K562 (cell line): ENCODE data around the gene SEH1L. TPM values are rescaled to one million over a fixed set of nuclear protein-coding genes. Genes with fewer than 3 reads are reported as not detected.

Experiments
- ATF7 ChIP-seq: fragments of 450-650 bp; IDR thresholded peaks from 2 replicates; pipeline ENCODE4 v1.7.1; 2014; ENCODE audit warnings: mild to moderate bottlenecking, moderate library complexity
- C11orf30 ChIP-seq: fragments of 450-650 bp; IDR thresholded peaks from 2 replicates; pipeline ENCODE4 v1.6.1; 2016; ENCODE audit warnings: low read depth, mild to moderate bottlenecking
- CHD1 ChIP-seq: fragments of 200-600 bp; sonication (generic); IDR thresholded peaks from one replicate; pipeline ENCODE4 v1.6.1; 2012; ENCODE audit warnings: mild to moderate bottlenecking, moderate library complexity, low read length, inconsistent platforms
- L3MBTL2 ChIP-seq: fragments of 450-650 bp; IDR thresholded peaks from 2 replicates; pipeline ENCODE4 v1.6.1; 2016; ENCODE audit warnings: mild to moderate bottlenecking, moderate library complexity
- OTX1 ChIP-seq: fragments of 450-650 bp; formaldehyde crosslinking; IDR thresholded peaks from 2 replicates; pipeline ENCODE4 v1.4.0; 2022; ENCODE audit warnings: mild to moderate bottlenecking
- PHF20 ChIP-seq: fragments of 450-650 bp; IDR thresholded peaks from 2 replicates; pipeline ENCODE4 v1.6.1; 2018; ENCODE audit not compliant: partially characterized antibody
- POLR3A ChIP-seq: IDR thresholded peaks from 2 replicates; pipeline ENCODE4 v1.6.1; 2011; ENCODE audit warnings: borderline replicate concordance, mild to moderate bottlenecking, moderate library complexity; ENCODE audit not compliant: insufficient read length, insufficient read depth; ENCODE audit errors: extremely low read depth
- RBBP5 ChIP-seq: fragments of 200-600 bp; sonication (generic); IDR thresholded peaks from 2 replicates; pipeline ENCODE4 v1.6.1; 2012; ENCODE audit warnings: borderline replicate concordance, mild to moderate bottlenecking, low read length, control low read depth, inconsistent platforms; ENCODE audit not compliant: insufficient read depth, poor library complexity, severe bottlenecking
- SIRT6 ChIP-seq: IDR thresholded peaks from one replicate; pipeline ENCODE4 v1.6.1; 2012; ENCODE audit warnings: low read depth, mild to moderate bottlenecking, control low read depth, inconsistent platforms, low read length, moderate library complexity
- SIX5 ChIP-seq, 2 experiments: IDR thresholded peaks; 2 replicates each; pipeline ENCODE4 v1.6.1; 2011; ENCODE audit warnings: low read length in 2 of 2, borderline replicate concordance in 1 of 2, low read depth in 1 of 2, mild to moderate bottlenecking in 1 of 2, moderate library complexity in 1 of 2; ENCODE audit not compliant: insufficient read depth in 1 of 2
- SOX6 ChIP-seq: fragments of 450-650 bp; IDR thresholded peaks from 2 replicates; pipeline ENCODE4 v1.6.1; 2014; ENCODE audit warnings: mild to moderate bottlenecking
- STAT5B ChIP-seq: fragments of 250-450 bp; sonication (Bioruptor Pico); IDR thresholded peaks from 2 replicates; pipeline ENCODE4 v1.8.0; 2021; ENCODE audit warnings: mild to moderate bottlenecking, inconsistent platforms
- SUPT5H ChIP-seq: fragments of 450-650 bp; IDR thresholded peaks from 2 replicates; pipeline ENCODE4 v1.6.1; 2016
- ZNF174 ChIP-seq: fragments of 250-450 bp; sonication (Bioruptor Pico); IDR thresholded peaks from 2 replicates; pipeline ENCODE4 v1.4.0; 2020; ENCODE audit warnings: mild to moderate bottlenecking
- ZNF584 ChIP-seq: fragments of 200-800 bp; sonication (Bioruptor generic); IDR thresholded peaks from 2 replicates; pipeline ENCODE4 v1.6.1; 2016; ENCODE audit warnings: low read depth, mild to moderate bottlenecking, missing genetic modification characterization, missing compliant biosample characterization
- ZNF644 ChIP-seq: fragments of 200-800 bp; sonication (Bioruptor generic); IDR thresholded peaks from 2 replicates; pipeline ENCODE4 v1.6.1; 2016; ENCODE audit warnings: low read depth, missing genetic modification characterization, missing compliant biosample characterization
- ZZZ3 ChIP-seq: fragments of 450-650 bp; IDR thresholded peaks from 2 replicates; pipeline ENCODE4 v1.6.1; 2016; ENCODE audit warnings: antibody characterized with exemption, mild to moderate bottlenecking, moderate library complexity
- polyA plus RNA-seq, 8 experiments: library from polyadenylated mRNA; depleted of rRNA in 4 of 8; stranded (reverse) in 5 of 8; unstranded in 3 of 8; fragments of >200 nt; fragmentation: Nextera tagmentation in 2 of 8; fragmentation: Illumina TruSeq in 1 of 8; extraction: Ambion mirVana in 2 of 8; extraction: Trizol in 1 of 8; gene quantifications; 2 replicates each; pipeline versions ENCODE4 v1.2.1 to v1.2.3, GENCODE V29; 2011 to 2014; ENCODE audit warnings: inconsistent platforms in 1 of 8, missing spikeins in 1 of 8
- total RNA-seq, 7 experiments: library from RNA; depleted of rRNA in 6 of 7; stranded (reverse); fragments of >200 nt in 6 of 7; fragmentation: Illumina TruSeq in 2 of 7; extraction: Trizol in 2 of 7; gene quantifications; 2 replicates each; pipeline versions ENCODE4 v1.2.1 to v1.2.3, GENCODE V29; 2011 to 2021; ENCODE audit warnings: low replicate concordance in 1 of 7
- TF ChIP-seq, protein P1 (sequence below): sonication (generic); formaldehyde crosslinking; IDR thresholded peaks from 2 replicates; pipeline ENCODE4 v1.4.0; 2020; ENCODE audit warnings: mild to moderate bottlenecking, missing genetic modification reagents
- TF ChIP-seq, protein P2 (sequence below): fragments of 250-450 bp; sonication (Bioruptor Pico); IDR thresholded peaks from 2 replicates; pipeline ENCODE4 v1.8.0; 2021; ENCODE audit warnings: mild to moderate bottlenecking, moderate library complexity
- TF ChIP-seq, protein P3 (sequence below): fragments of 450-650 bp; conservative IDR thresholded peaks from 2 replicates; pipeline ENCODE4 v1.6.1; 2016; ENCODE audit warnings: missing genetic modification characterization, low read depth, mild to moderate bottlenecking, missing compliant biosample characterization, moderate library complexity
- TF ChIP-seq, protein P4 (sequence below): sonication (generic); formaldehyde crosslinking; IDR thresholded peaks from 2 replicates; pipeline ENCODE4 v1.8.1; 2022; ENCODE audit warnings: missing genetic modification reagents
- TF ChIP-seq, protein P5 (sequence below): fragments of 450-650 bp; IDR thresholded peaks from 2 replicates; pipeline ENCODE4 v1.6.1; 2016; ENCODE audit warnings: low read depth, mild to moderate bottlenecking, moderate library complexity

Gene SEH1L
- total and polyA plus RNA-seq, 9 of the 15 experiments (the other 6 are each of a cell fraction or from before 2014, with no cell fraction given), result 62.2 to 180 (median 108) TPM

DNA sequence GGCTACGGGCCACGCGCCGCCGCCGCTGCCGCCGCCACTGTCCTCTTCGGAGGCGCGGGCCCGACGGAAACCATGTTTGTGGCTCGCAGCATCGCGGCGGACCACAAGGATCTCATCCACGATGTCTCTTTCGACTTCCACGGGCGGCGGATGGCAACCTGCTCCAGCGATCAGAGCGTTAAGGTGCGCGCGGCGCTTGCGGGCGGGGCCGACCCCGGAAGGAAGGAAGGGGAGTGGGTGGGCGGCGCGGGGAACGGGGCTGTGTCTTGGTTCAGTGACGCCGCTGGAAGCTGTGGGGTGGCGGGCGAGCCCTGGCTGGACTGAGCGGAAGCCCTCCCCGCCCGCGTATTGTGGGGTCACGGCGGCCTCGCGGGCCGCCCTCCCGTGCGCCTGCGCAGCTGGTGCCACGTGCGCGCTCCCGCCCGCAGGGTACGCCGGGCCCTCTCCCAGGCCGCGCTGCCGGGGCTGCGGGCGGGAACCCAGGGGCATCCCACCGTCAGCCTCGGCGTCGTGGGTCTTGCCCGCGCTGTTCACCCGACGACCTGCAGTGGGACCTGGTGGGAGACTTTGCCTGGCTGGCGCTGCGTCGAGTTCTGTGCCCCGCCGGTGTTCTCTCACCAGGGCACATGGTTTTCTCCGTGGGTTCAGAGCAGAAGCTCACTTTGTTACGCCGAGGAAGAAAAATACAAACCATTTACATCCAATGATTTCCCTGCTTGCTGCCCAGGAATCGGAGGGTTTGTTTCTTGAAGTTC is 416 bp downstream of the SEH1L start (continued):
- TF ChIP-seq SIX5 (IDR thresholded peaks at IDR 0.05; ENCODE audit: borderline replicate concordance in 1 of 2, insufficient read depth in 1 of 2, low read depth in 1 of 2, low read length in 2 of 2), result no peak
- TF ChIP-seq POLR3A, result no peak
- TF ChIP-seq SOX6, result no peak
- no peak for TF ChIP-seq SIRT6
- TF ChIP-seq ZNF644 (tag), result 0 out of 2 replicates have a peak, but pooled peaks have one; percentile 67
- TF ChIP-seq STAT5B, result no peak
- no peak for TF ChIP-seq C11orf30
- TF ChIP-seq, protein P1, sequence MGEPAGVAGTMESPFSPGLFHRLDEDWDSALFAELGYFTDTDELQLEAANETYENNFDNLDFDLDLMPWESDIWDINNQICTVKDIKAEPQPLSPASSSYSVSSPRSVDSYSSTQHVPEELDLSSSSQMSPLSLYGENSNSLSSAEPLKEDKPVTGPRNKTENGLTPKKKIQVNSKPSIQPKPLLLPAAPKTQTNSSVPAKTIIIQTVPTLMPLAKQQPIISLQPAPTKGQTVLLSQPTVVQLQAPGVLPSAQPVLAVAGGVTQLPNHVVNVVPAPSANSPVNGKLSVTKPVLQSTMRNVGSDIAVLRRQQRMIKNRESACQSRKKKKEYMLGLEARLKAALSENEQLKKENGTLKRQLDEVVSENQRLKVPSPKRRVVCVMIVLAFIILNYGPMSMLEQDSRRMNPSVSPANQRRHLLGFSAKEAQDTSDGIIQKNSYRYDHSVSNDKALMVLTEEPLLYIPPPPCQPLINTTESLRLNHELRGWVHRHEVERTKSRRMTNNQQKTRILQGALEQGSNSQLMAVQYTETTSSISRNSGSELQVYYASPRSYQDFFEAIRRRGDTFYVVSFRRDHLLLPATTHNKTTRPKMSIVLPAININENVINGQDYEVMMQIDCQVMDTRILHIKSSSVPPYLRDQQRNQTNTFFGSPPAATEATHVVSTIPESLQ (CRISPR knock-in tag), result peak; percentile 65; the same call in 1 of the 2 replicates
- peak; percentile 94 for TF ChIP-seq SUPT5H
- TF ChIP-seq, protein P2, sequence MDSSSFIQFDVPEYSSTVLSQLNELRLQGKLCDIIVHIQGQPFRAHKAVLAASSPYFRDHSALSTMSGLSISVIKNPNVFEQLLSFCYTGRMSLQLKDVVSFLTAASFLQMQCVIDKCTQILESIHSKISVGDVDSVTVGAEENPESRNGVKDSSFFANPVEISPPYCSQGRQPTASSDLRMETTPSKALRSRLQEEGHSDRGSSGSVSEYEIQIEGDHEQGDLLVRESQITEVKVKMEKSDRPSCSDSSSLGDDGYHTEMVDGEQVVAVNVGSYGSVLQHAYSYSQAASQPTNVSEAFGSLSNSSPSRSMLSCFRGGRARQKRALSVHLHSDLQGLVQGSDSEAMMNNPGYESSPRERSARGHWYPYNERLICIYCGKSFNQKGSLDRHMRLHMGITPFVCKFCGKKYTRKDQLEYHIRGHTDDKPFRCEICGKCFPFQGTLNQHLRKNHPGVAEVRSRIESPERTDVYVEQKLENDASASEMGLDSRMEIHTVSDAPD (CRISPR knock-in tag), result 0 out of 2 replicates have a peak, but pooled peaks have one; percentile 12
- TF ChIP-seq, protein P3, sequence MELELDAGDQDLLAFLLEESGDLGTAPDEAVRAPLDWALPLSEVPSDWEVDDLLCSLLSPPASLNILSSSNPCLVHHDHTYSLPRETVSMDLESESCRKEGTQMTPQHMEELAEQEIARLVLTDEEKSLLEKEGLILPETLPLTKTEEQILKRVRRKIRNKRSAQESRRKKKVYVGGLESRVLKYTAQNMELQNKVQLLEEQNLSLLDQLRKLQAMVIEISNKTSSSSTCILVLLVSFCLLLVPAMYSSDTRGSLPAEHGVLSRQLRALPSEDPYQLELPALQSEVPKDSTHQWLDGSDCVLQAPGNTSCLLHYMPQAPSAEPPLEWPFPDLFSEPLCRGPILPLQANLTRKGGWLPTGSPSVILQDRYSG (tag), result peak; percentile 86
- TF ChIP-seq, protein P4, sequence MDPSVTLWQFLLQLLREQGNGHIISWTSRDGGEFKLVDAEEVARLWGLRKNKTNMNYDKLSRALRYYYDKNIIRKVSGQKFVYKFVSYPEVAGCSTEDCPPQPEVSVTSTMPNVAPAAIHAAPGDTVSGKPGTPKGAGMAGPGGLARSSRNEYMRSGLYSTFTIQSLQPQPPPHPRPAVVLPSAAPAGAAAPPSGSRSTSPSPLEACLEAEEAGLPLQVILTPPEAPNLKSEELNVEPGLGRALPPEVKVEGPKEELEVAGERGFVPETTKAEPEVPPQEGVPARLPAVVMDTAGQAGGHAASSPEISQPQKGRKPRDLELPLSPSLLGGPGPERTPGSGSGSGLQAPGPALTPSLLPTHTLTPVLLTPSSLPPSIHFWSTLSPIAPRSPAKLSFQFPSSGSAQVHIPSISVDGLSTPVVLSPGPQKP (CRISPR knock-in tag), result no peak
- TF ChIP-seq, protein P5, sequence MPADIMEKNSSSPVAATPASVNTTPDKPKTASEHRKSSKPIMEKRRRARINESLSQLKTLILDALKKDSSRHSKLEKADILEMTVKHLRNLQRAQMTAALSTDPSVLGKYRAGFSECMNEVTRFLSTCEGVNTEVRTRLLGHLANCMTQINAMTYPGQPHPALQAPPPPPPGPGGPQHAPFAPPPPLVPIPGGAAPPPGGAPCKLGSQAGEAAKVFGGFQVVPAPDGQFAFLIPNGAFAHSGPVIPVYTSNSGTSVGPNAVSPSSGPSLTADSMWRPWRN, result no peak
- TF ChIP-seq ZZZ3, result no peak
- no peak for TF ChIP-seq CHD1
- no peak for TF ChIP-seq ZNF174 (CRISPR knock-in tag)
- peak; percentile 96 for TF ChIP-seq RBBP5
- TF ChIP-seq ZNF584 (CRISPR knock-in tag), result peak; percentile 83
- peak; percentile 100 for TF ChIP-seq L3MBTL2
- peak; percentile 58 for TF ChIP-seq ATF7
- TF ChIP-seq PHF20, result peak; percentile 45
- TF ChIP-seq OTX1 (CRISPR knock-in tag), result peak; percentile 16; the same call in 1 of the 2 replicates
